ENCODE measurements around the gene FSTL3.
A peak's percentile ranks its signal among the peaks of the same experiment; 100 is the strongest.
"Not testable (repeated sequence)": the region's sequence is repeated elsewhere in the genome, so short reads cannot be mapped to it uniquely, and the experiment has no call there.

FSTL3 gene

DNA sequence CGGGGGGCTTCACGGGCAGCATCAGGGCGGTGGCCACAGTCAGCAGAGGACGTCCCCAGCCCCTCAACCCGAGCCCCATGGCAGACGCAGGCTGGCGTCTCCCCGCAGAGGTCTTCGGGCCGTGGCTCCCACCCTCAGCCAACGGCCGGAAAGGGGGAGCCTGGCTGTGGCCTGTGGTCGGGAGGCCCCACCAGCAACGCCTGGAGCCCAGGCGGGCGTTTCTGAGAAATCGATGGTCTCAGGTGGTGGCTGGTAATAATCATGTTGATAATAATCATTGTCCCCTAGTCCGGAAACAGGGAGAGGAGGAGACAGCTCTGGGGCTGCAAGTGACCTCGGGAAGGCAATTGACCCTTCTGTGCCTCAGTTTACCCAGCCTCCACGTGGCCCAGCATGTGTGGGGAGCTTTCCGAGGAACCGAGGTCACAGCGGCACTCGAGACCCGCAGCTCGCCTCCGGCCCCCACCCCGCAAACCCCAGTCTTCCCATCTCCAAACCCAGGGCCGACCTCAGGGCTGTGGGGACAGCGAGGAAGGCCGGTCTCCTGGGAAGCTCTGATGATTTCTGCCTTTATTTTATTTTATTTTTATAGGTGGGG is 19.3 kb downstream of the FSTL3 start, which contains the start of gene PRSS57:
Gene PRSS57, minus strand, starts transcription at position 101 of the 598 bp plus-strand sequence. Its CDS starts 22 bp downstream, at position 79.
- Histone ChIP-seq H3K9me3 (ENCODE audit: low read length) (no peaks in the 10 kb centered on the region), H3K27me3 (ENCODE audit: control insufficient read depth in 1 of 2, insufficient read depth in 2 of 2, low read length in 2 of 2) (peaks cover 0 to 14% of the 10 kb centered on the region in 2 donors), H3K27ac (ENCODE audit: low read depth, low read length) (no peak within 1 kb of the TSS), H3K4me1 (ENCODE audit: insufficient read depth, low read length) (no peaks in the 10 kb centered on the region), H3K4me3 (ENCODE audit: low read depth in 1 of 2, low read length in 2 of 2) (no peak within 1 kb of the TSS), H3K9ac (ENCODE audit: low read length) (no peak within 1 kb of the TSS), H3K36me3 (ENCODE audit: insufficient read depth, low read length) (no peaks in the 10 kb centered on the region)

DNA sequence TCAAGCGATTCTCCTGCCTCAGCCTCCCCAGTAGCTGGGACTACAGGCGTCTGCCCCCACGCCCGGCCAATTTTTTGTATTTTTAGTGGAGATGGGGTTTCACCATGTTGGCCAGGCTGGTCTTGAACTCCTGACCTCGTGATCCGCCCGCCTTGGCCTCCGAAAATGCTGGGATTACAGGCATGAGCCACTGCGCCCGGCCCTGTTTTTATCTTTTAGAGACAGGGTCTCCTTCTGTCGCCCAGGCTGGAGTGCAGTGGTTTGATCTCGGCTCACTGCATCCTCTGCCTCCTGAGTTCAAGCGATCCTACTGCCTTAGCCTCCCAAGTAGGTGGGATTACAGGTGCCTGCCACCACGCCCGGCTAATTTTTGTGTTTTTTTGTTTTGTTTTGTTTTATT is 22.3 kb downstream of the FSTL3 start:
- H3K27ac ChIP-seq (ENCODE audit: low read depth, low read length); H3K9me3 ChIP-seq (ENCODE audit: low read length); H3K4me1 ChIP-seq (ENCODE audit: insufficient read depth, low read length); H3K36me3 ChIP-seq (ENCODE audit: insufficient read depth, low read length); H3K4me3 ChIP-seq (ENCODE audit: low read depth in 1 of 2, low read length in 2 of 2); H3K9ac ChIP-seq (ENCODE audit: low read length): not testable (repeated sequence)
- H3K27me3 ChIP-seq (ENCODE audit: control insufficient read depth in 1 of 2, insufficient read depth in 2 of 2, low read length in 2 of 2) = peaks cover 0 to 16% of the 10 kb centered on the region in 2 donors

DNA sequence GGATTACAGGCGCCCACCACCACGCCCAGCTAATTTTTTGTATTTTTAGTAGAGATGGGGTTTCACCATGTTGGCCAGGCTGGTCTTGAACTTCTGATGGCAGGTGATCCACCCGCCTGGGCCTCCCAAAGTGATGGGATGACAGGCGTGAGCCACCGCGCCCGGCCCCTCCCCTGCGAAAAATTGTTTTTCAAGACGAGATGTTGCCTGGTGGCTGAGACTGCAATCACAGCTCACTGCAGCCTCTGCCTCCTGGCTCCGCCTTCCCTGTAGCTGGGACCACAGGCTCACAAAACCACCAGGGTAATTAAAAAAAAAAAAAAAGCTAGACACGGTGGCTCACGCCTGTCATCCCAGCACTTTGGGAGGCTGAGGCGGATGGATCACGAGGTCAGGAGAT is 23.7 kb downstream of the FSTL3 start:
- not testable (repeated sequence) for H3K4me3 ChIP-seq (ENCODE audit: low read depth in 1 of 2, low read length in 2 of 2); H3K9ac ChIP-seq (ENCODE audit: low read length); H3K9me3 ChIP-seq (ENCODE audit: low read length); H3K27ac ChIP-seq (ENCODE audit: low read depth, low read length); H3K36me3 ChIP-seq (ENCODE audit: insufficient read depth, low read length); H3K4me1 ChIP-seq (ENCODE audit: insufficient read depth, low read length)
- H3K27me3 ChIP-seq (ENCODE audit: control insufficient read depth in 1 of 2, insufficient read depth in 2 of 2, low read length in 2 of 2) = peaks cover 0 to 19% of the 10 kb centered on the region in 2 donors

DNA sequence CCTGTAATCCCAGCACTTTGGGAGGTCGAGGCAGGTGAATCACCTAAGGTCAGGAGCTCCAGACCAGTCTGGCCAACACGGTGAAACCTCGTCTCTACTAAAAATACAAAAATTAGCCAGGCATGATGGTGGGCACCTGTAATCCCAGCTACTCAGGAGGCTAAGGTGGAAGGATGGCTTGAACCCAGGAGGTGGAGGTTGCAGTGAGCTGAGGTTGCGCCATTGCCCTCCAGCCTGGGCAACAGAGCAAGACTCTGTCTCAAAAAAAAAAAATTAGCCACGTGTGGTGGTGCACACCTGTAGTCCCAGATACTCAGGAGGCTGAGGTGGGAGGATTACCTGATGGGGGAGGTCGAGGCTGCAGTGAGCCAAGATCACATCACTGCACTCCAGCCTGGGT is 26.7 kb downstream of the FSTL3 start:
- not testable (repeated sequence) for H3K9me3 ChIP-seq (ENCODE audit: low read length); H3K4me3 ChIP-seq (ENCODE audit: low read depth in 1 of 2, low read length in 2 of 2); H3K27me3 ChIP-seq (ENCODE audit: control insufficient read depth in 1 of 2, insufficient read depth in 2 of 2, low read length in 2 of 2); H3K9ac ChIP-seq (ENCODE audit: low read length); H3K27ac ChIP-seq (ENCODE audit: low read depth, low read length); H3K36me3 ChIP-seq (ENCODE audit: insufficient read depth, low read length); H3K4me1 ChIP-seq (ENCODE audit: insufficient read depth, low read length)

DNA sequence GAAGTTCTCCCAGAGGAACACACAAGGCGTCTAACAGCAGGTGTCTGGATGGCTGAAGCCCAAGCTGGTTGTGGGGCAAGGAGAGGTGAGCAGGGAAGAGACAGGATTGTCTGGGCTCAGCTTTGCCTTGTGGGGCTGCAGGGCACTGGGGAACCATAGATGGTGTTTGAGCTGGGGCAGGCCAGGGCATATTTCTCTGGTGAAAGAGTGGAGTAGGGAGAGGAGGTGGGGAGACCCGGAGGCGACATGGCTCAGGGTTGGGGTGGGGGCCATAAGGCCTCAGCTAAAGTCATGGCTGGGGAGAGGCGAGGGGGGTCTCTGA is 27.1 kb downstream of the FSTL3 start:
- H3K9me3 ChIP-seq (ENCODE audit: low read length) = no peaks in the 10 kb centered on the region
- no peak overlapping the region for H3K9ac ChIP-seq (ENCODE audit: low read length)
- H3K4me1 ChIP-seq (ENCODE audit: insufficient read depth, low read length) = peaks cover 6% of the 10 kb centered on the region
- H3K27ac ChIP-seq (ENCODE audit: low read depth, low read length) = no peak overlapping the region
- no peaks in the 10 kb centered on the region for H3K36me3 ChIP-seq (ENCODE audit: insufficient read depth, low read length)
- peaks cover 0 to 13% of the 10 kb centered on the region in 2 donors for H3K27me3 ChIP-seq (ENCODE audit: control insufficient read depth in 1 of 2, insufficient read depth in 2 of 2, low read length in 2 of 2)
- H3K4me3 ChIP-seq (ENCODE audit: low read depth in 1 of 2, low read length in 2 of 2) = peak overlapping the region in 1 of 2 donors; percentile 8

DNA sequence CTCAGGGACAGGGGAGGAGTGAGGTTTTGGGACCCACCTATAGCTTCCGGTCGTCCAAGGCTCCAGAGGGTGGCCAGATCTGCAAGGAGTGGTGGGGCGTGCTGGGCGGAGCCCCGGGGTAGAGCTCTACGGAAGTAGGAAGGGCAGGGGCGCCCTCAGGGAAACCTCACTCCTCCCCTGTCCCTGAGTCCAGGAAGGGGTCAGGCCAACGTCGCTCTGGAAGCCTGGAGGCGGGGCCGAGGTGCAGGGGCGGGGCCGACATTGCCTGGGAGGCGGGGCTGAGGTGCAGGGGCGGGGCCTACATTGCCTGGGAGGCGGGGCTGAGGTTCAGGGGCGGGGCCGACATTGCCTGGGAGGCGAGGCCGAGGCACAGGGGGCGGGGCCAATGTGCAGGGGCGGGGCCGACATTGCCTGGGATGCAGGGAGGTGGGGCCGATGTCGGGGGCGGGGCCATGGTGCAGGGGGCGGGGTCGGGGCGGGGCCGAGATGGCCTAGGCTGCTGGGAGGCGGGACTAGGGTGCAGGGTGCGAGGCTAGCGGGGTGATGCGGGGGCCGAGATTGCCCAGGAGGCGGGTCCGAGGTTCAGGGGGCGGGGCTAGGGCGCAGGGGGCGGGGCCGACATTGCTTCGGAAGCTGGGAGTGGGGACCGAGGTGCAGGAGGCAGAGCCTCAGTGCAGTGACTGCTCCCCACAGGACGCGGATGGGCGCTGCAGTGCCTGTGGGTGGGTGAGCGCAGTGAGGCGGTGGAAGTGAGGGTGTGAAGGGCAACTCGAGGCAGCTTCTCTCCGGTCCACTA is 27.7 kb downstream of the FSTL3 start:
- peaks cover 0 to 13% of the 10 kb centered on the region in 2 donors for H3K27me3 ChIP-seq (ENCODE audit: control insufficient read depth in 1 of 2, insufficient read depth in 2 of 2, low read length in 2 of 2)
- H3K36me3 ChIP-seq (ENCODE audit: insufficient read depth, low read length) = no peaks in the 10 kb centered on the region
- peaks cover 6% of the 10 kb centered on the region for H3K4me1 ChIP-seq (ENCODE audit: insufficient read depth, low read length)
- no peak overlapping the region for H3K27ac ChIP-seq (ENCODE audit: low read depth, low read length)
- no peaks in the 10 kb centered on the region for H3K9me3 ChIP-seq (ENCODE audit: low read length)
- H3K9ac ChIP-seq (ENCODE audit: low read length) = no peak overlapping the region
- peak overlapping the region in 1 of 2 donors; percentile 8 for H3K4me3 ChIP-seq (ENCODE audit: low read depth in 1 of 2, low read length in 2 of 2)

DNA sequence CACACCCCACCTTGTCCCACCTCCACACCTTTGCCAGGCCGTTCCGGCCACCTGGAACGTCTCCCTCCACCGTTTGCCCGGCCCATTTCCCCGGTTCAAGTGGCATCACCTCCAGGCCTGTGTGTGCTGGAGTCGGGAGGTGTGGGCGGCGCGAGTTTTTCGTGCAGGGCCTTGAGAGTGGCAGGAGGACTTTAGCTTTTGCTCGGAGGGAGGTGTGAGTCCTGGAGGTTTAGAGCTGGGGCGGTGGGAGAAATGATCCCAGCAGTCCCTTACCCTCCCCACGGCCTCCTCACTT is 28.2 kb downstream of the FSTL3 start:
- H3K4me3 ChIP-seq (ENCODE audit: low read depth in 1 of 2, low read length in 2 of 2) = no peak overlapping the region

DNA sequence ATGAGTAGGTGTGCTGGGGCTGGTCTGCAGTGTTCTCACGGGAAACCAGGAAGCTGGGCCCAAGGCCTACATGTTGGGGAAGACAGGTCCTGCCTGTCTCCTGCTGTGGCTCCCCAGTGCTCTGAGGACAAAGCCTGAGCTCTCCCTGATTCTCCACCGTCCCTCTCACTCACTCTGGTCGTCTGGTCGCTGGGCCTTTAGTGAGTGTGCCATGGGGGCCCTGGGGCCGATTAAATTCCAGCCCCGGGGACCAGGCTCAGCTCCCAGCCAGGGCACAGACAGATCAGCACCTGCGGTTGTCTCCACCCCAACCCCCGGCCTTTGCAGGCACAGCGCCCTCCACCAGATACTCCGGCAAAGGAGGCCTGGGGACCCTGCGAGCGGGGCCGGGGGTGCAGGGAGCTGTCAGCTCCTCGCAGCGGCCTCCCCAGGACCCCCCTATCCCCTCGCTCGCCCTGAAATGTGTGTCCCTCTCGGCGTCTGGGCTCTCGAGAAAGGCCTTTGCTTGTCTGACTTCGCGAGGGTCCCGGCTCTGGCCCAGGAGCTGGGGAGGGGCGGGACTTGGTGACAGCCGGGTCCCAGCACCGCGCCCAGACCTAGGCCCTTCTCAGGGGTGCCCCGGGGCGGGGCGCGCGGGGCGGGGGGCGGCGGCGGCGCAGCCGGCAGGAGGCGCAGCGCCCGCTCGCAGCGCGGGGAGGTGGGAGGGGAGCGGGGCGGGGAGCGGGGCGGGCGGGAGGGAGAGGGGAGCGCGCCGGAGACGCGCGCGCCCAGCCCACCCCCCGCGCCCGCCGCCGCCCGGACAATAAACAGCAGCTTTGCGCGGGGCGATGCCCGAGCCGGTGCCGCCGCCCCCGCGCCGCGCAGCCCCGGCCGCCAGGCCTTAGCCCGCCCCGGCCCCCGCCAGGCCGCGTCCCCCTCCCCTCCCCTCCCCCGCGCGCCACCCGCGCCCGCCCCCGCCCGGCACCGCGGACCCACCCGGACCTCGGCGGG is 32.3 kb downstream of the FSTL3 start, which contains the start of gene PALM:
Gene PALM, plus strand, starts transcription at position 782 of the 990 bp plus-strand sequence. CDS start 212 bp downstream, outside the sequence.
- Histone ChIP-seq H3K4me1 (ENCODE audit: insufficient read depth, low read length) (peaks cover 6% of the 10 kb centered on the region), H3K36me3 (ENCODE audit: insufficient read depth, low read length) (no peaks in the 10 kb centered on the region), H3K9me3 (ENCODE audit: low read length) (no peaks in the 10 kb centered on the region), H3K27me3 (ENCODE audit: control insufficient read depth in 1 of 2, insufficient read depth in 2 of 2, low read length in 2 of 2) (peaks cover 0 to 11% of the 10 kb centered on the region in 2 donors), H3K9ac (ENCODE audit: low read length) (no peak within 1 kb of the TSS), H3K27ac (ENCODE audit: low read depth, low read length) (peak within 1 kb of the TSS; percentile 70), H3K4me3 (ENCODE audit: low read depth in 1 of 2, low read length in 2 of 2) (peak within 1 kb of the TSS; percentile 66 to 74)

More for the DNA sequence above, 28.2 kb downstream of the FSTL3 start:
- Histone ChIP-seq H3K9ac (ENCODE audit: low read length) (no peak overlapping the region), H3K36me3 (ENCODE audit: insufficient read depth, low read length) (no peaks in the 10 kb centered on the region), H3K4me1 (ENCODE audit: insufficient read depth, low read length) (peaks cover 6% of the 10 kb centered on the region), H3K27ac (ENCODE audit: low read depth, low read length) (no peak overlapping the region), H3K27me3 (ENCODE audit: control insufficient read depth in 1 of 2, insufficient read depth in 2 of 2, low read length in 2 of 2) (peaks cover 0 to 13% of the 10 kb centered on the region in 2 donors), H3K9me3 (ENCODE audit: low read length) (no peaks in the 10 kb centered on the region)

DNA sequence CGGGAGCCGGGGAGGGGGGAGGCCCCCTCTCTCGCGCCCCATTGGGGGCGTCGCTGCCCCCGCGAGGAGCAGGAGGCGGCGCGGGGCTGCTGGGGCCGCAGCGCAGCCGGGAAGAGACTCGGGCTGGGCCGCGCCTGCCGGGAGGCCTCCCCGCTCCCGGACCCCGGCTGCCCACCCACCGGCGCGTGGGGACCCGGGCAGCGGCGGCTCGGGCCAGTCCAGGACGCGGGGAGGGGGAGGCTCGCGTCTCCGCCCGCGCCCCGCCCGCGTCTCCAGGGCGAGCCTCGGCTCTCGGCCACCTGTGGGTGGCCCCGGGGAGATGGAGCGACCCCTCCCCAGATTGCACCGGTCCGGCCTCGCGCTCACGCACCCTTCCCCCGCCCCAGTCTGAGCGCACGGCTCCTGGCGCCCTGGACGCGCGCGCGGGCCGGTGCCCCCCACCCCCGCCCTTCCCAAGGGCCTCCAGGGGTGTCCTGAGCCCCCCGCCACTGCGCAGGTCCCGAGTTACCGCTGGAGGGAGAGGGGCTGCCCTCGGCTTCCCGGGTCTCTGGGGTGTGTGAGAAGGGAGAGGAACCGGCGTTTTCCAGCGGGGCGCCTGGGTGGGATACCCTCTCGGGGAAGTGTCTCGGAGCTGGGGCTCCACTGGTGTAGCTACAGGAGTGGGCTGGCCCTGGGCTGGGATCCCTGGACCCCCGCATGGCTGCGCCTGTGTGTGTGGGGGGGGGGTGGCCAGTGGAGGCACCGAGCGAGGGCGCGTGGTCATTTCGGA is 33.2 kb downstream of the FSTL3 start:
- H3K27ac ChIP-seq (ENCODE audit: low read depth, low read length) = peak overlapping the region; percentile 70
- H3K27me3 ChIP-seq (ENCODE audit: control insufficient read depth in 1 of 2, insufficient read depth in 2 of 2, low read length in 2 of 2) = peaks cover 0 to 6% of the 10 kb centered on the region in 2 donors
- no peak overlapping the region for H3K9ac ChIP-seq (ENCODE audit: low read length)
- peaks cover 6% of the 10 kb centered on the region for H3K4me1 ChIP-seq (ENCODE audit: insufficient read depth, low read length)
- peak overlapping the region; percentile 58 to 66 for H3K4me3 ChIP-seq (ENCODE audit: low read depth in 1 of 2, low read length in 2 of 2)
- H3K36me3 ChIP-seq (ENCODE audit: insufficient read depth, low read length) = no peaks in the 10 kb centered on the region
- H3K9me3 ChIP-seq (ENCODE audit: low read length) = no peaks in the 10 kb centered on the region

DNA sequence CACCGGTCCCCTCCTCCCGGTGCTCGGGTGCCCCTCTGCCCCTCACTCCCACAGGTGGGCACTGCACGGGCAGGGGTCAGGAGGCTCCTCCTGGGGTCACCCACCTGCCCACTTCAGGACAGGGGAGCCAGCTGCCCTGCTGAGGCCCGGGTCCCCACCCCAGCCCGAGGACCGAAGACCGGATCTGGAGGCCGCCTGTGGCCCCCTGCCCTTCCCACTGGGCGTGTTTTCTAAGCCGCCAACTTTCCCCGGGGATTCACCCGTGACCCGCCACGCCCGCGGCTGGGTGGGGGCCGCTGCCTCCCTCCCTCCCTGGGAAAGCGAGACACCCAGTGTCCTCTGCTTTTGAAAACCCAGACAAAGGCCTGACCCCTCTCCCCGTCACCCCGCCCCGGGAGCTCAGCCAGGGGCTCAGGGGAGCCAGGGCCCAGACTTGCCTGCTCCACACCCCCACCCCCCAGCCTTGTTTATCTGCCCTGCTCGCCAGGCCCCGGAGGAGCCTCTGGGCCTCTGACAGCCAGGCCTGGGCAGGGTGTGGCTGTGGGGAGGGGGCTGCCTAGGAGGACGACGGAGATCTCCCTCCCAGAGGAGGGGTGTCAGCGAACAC is 33.9 kb downstream of the FSTL3 start:
- H3K27me3 ChIP-seq (ENCODE audit: control insufficient read depth in 1 of 2, insufficient read depth in 2 of 2, low read length in 2 of 2) = peaks cover 0 to 4% of the 10 kb centered on the region in 2 donors
- H3K9ac ChIP-seq (ENCODE audit: low read length) = no peak overlapping the region
- H3K9me3 ChIP-seq (ENCODE audit: low read length) = no peaks in the 10 kb centered on the region
- peaks cover 6% of the 10 kb centered on the region for H3K4me1 ChIP-seq (ENCODE audit: insufficient read depth, low read length)
- H3K36me3 ChIP-seq (ENCODE audit: insufficient read depth, low read length) = no peaks in the 10 kb centered on the region
- H3K27ac ChIP-seq (ENCODE audit: low read depth, low read length) = peak overlapping the region; percentile 70
- H3K4me3 ChIP-seq (ENCODE audit: low read depth in 1 of 2, low read length in 2 of 2) = peak overlapping the region; percentile 58 to 66
